HCT116 (cell line): ENCODE measurements around the gene ABI3. TPM values are rescaled to one million over a fixed set of nuclear protein-coding genes. Genes with fewer than 3 reads are reported as not detected.

Experiments used
- ATAC-seq: fragments of 200-7000 bp; cut with Tn5 transposase; 2 replicates; pipeline ENCODE4 v1.9.1; 2020; ENCODE audit warnings: mild to moderate bottlenecking, moderate library complexity
- BruUV-seq: library from RNA; stranded (reverse); fragments of 400-500 nt; replicated peaks from 2 replicates; lab custom pipeline; 2021; lab: Mats Ljungman, UMichigan
- CTCF ChIA-PET: fragments of 300-600 bp; sonication (Branson Sonifier 250); formaldehyde crosslinking; loops from one replicate; lab custom pipeline; 2021; ENCODE audit warnings: antibody characterized with exemption; lab: Charles Lee
- POLR2A ChIA-PET: fragments of 300-600, 350-600 bp; sonication (Branson Sonifier 250); formaldehyde crosslinking; loops from one replicate; lab custom pipeline; 2021; ENCODE audit warnings: antibody characterized with exemption; lab: Charles Lee
- RAD21 ChIA-PET, 2 experiments: fragments of 300-600 bp; sonication (Branson Sonifier 250); formaldehyde crosslinking; loops; one replicate each; lab custom pipeline; 2023; ENCODE audit warnings: low total read pairs in 2 of 2; ENCODE audit not compliant: uncharacterized antibody in 2 of 2, unreplicated experiment in 2 of 2, low non-redundant PET in 1 of 2; lab: Charles Lee
- DNase-seq: peaks from one replicate; pipeline ENCODE4 v3.0.0-alpha.2; 2010; ENCODE audit warnings: low read depth, low spot score
- H2AFZ ChIP-seq: fragments of 200-600 bp; shearing (Covaris generic), sonication (generic); 2 replicates; pipeline ENCODE4 v1.6.1; 2017; ENCODE audit warnings: low read depth, mixed run types, mixed read lengths, antibody characterized with exemption, low read length; ENCODE audit not compliant: poor library complexity, severe bottlenecking
- H3K27ac ChIP-seq: 2 replicates; pipeline ENCODE4 v1.5.1; 2012; ENCODE audit warnings: low read depth, low read length
- H3K27me3 ChIP-seq: fragments of 200-600 bp; sonication (generic); 2 replicates; pipeline ENCODE4 v1.6.1; 2016; ENCODE audit warnings: mixed run types, low read length, mixed read lengths; ENCODE audit not compliant: insufficient read depth
- H3K36me3 ChIP-seq, 2 experiments: fragments of 200-500 bp in 1 of 2; fragments of 200-600 bp in 1 of 2; sonication (Bioruptor generic) in 1 of 2; sonication (generic) in 1 of 2; 2 replicates each; pipeline versions ENCODE4 v1.5.1 to v1.6.1; 2014 to 2016; ENCODE audit warnings: low read length in 2 of 2, inconsistent platforms in 1 of 2, mixed read lengths in 1 of 2, mixed run types in 1 of 2; ENCODE audit not compliant: insufficient read depth in 2 of 2, control insufficient read depth in 1 of 2
- H3K4me1 ChIP-seq, 2 experiments: fragments of 200-600 bp in 1 of 2; sonication (generic) in 1 of 2; 2 replicates each; pipeline versions ENCODE4 v1.5.1 to v1.6.1; 2012 to 2017; ENCODE audit warnings: low read length in 2 of 2, inconsistent platforms in 1 of 2, mild to moderate bottlenecking in 1 of 2, mixed read lengths in 1 of 2, mixed run types in 1 of 2, moderate library complexity in 1 of 2; ENCODE audit not compliant: insufficient read depth in 2 of 2, control insufficient read depth in 1 of 2
- H3K4me2 ChIP-seq: fragments of 200-600 bp; sonication (generic); 2 replicates; pipeline ENCODE4 v1.6.1; 2017; ENCODE audit warnings: mixed run types, low read length, mixed read lengths
- H3K4me3 ChIP-seq, 2 experiments: fragments of 200-600 bp in 1 of 2; sonication (generic) in 1 of 2; replicated peaks in 1 of 2; 2 replicates each; pipeline ENCODE4 v1.5.1; 2011 to 2016; ENCODE audit warnings: low read length in 2 of 2, control low read depth in 1 of 2, low read depth in 1 of 2, mild to moderate bottlenecking in 1 of 2, mixed read lengths in 1 of 2, mixed run types in 1 of 2
- H3K79me2 ChIP-seq: fragments of 200-600 bp; sonication (generic); 2 replicates; pipeline ENCODE4 v1.6.1; 2017; ENCODE audit warnings: mild to moderate bottlenecking, mixed run types, low read length, moderate library complexity, mixed read lengths; ENCODE audit not compliant: insufficient read depth
- H3K9ac ChIP-seq: fragments of 200-600 bp; sonication (generic); 2 replicates; pipeline ENCODE4 v1.6.1; 2016; ENCODE audit warnings: low read length, mixed read lengths
- H3K9me2 ChIP-seq: fragments of 200-600 bp; sonication (generic), shearing (Covaris generic); 2 replicates; pipeline ENCODE4 v1.6.1; 2017; ENCODE audit warnings: mixed run types, mild to moderate bottlenecking, moderate library complexity; ENCODE audit not compliant: insufficient read depth
- H3K9me3 ChIP-seq, 2 experiments: fragments of 200-500 bp in 1 of 2; fragments of 200-600 bp in 1 of 2; sonication (Bioruptor generic) in 1 of 2; sonication (generic) in 1 of 2; 2 replicates each; pipeline ENCODE4 v1.6.1; 2014 to 2017; ENCODE audit warnings: low read length in 2 of 2, mixed read lengths in 2 of 2, inconsistent platforms in 1 of 2, low read depth in 1 of 2, mild to moderate bottlenecking in 1 of 2, mixed run types in 1 of 2, moderate library complexity in 1 of 2; ENCODE audit not compliant: control insufficient read depth in 1 of 2, insufficient read depth in 1 of 2
- H4K20me1 ChIP-seq: fragments of 200-600 bp; sonication (generic), shearing (Covaris generic); 2 replicates; pipeline ENCODE4 v1.6.1; 2017; ENCODE audit warnings: mixed run types, mild to moderate bottlenecking, moderate library complexity; ENCODE audit not compliant: insufficient read depth
- EZH2 ChIP-seq: fragments of 200-600 bp; sonication (generic); IDR thresholded peaks from 2 replicates; pipeline ENCODE4 v1.6.1; 2017; ENCODE audit warnings: antibody characterized with exemption, mixed run types
- JUND ChIP-seq: IDR thresholded peaks from 2 replicates; pipeline ENCODE4 v1.6.1; 2012
- POLR2AphosphoS5 ChIP-seq: IDR thresholded peaks from 2 replicates; pipeline ENCODE4 v1.6.1; 2011; ENCODE audit warnings: mild to moderate bottlenecking, low read depth, low read length, moderate library complexity
- RAD21 ChIP-seq: IDR thresholded peaks from 2 replicates; pipeline ENCODE4 v1.6.1; 2012; ENCODE audit warnings: low read depth, mild to moderate bottlenecking
- SIN3A ChIP-seq: IDR thresholded peaks from 2 replicates; pipeline ENCODE4 v1.6.1; 2012; ENCODE audit warnings: low read depth
- SP1 ChIP-seq: IDR thresholded peaks from 2 replicates; pipeline ENCODE4 v1.6.1; 2012; ENCODE audit warnings: low read depth
- TCF7L2 ChIP-seq: IDR thresholded peaks from 2 replicates; pipeline ENCODE4 v1.7.0; 2011; ENCODE audit warnings: borderline replicate concordance, inconsistent platforms; ENCODE audit not compliant: insufficient read depth, insufficient read length; ENCODE audit errors: extremely low read depth
- YY1 ChIP-seq: IDR thresholded peaks from 2 replicates; pipeline ENCODE4 v1.6.1; 2011; ENCODE audit warnings: low read length, low read depth, moderate library complexity, mild to moderate bottlenecking; ENCODE audit not compliant: insufficient replicate concordance; ENCODE audit errors: extremely low read depth
- ZFX ChIP-seq: fragments of 450-650 bp; IDR thresholded peaks from 2 replicates; pipeline ENCODE4 v1.6.1; 2017
- intact Hi-C: fragments of 100-400 bp; cut with micrococcal nuclease; formaldehyde crosslinking; loops from 2 replicates; pipeline ENCODE4 v1.10.0; 2022
- total RNA-seq: library from RNA; stranded (reverse); gene quantifications from one replicate; pipeline ENCODE4 v1.2.1, GENCODE V29; 2021; ENCODE audit not compliant: unreplicated experiment
- TF ChIP-seq, protein P1 (sequence below): IDR thresholded peaks from 2 replicates; pipeline ENCODE4 v1.6.1; 2012
- TF ChIP-seq, protein P2 (sequence below), 3 experiments: fragments of 200-600 bp in 1 of 3; sonication (generic) in 1 of 3; IDR thresholded peaks in 2 of 3; conservative IDR thresholded peaks in 1 of 3; 2 replicates each; pipeline ENCODE4 v1.5.1; 2012 to 2017; ENCODE audit warnings: low read depth in 2 of 3, low read length in 2 of 3, antibody characterized with exemption in 1 of 3, borderline replicate concordance in 1 of 3, control low read depth in 1 of 3, mild to moderate bottlenecking in 1 of 3, mixed read lengths in 1 of 3, mixed run types in 1 of 3, moderate library complexity in 1 of 3; ENCODE audit not compliant: insufficient read depth in 1 of 3
- TF ChIP-seq, protein P3 (sequence below): IDR thresholded peaks from 2 replicates; pipeline ENCODE4 v1.6.1; 2012; ENCODE audit warnings: low read depth
- TF ChIP-seq, protein P4 (sequence below): IDR thresholded peaks from 2 replicates; pipeline ENCODE4 v1.6.1; 2011; ENCODE audit warnings: mild to moderate bottlenecking, low read length, moderate library complexity; ENCODE audit not compliant: insufficient replicate concordance; ENCODE audit errors: extremely low read depth

ABI3 gene
- total RNA-seq, 1 experiment from 2014 or later: 0.12 TPM

DNA sequence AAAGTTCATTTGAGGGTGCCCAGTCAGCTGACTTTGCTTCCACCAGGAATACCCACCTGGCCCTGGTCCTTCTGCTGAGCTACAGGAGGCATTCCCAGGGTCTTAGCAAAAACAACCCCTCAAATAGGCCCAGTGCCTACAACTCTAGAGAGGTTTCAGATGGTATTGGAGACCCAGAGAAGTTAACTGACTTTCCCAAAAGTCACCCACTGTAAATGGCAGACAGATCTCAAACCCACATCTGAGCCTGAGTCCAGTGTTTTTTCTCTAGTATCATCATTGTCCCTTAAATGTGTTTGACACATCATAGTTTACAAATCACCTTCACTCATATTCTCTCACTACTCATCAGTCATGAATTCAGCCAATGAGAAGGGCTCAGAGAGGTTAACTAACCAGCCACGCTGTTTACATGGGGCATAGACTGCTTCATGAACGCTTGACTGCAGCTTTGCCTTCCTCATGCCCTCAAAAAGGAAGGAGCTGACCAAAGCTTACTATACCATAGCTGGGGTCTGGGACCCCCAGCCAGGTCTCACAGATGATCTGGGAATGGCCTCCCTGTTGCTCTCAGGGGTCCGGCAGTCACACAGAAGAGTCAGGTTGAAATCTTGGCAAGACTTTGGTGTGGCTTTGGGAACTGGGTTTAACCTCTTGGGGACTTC, 16.4 kb downstream of the ABI3 start:
- CTCF ChIA-PET: interaction anchor here (0.9 to 4.2 kb wide), 9 partner anchors 10 to 422 kb away, joined by 3 to 25 read pairs (median 5); no protein-coding TSS in a partner anchor
- H3K4me3 ChIP-seq: no peak overlapping the region
- intact Hi-C loops: loop anchor here (1.0 to 10.0 kb wide), 6 partner anchors 35 to 422 kb away; no protein-coding TSS in a partner anchor

More for the DNA sequence above, 16.4 kb downstream of the ABI3 start:
- Histone ChIP-seq H3K9me2 (no peaks in the 10 kb centered on the region), H3K27me3 (no peaks in the 10 kb centered on the region), H3K36me3 (no peaks in the 10 kb centered on the region), H3K79me2 (no peaks in the 10 kb centered on the region), H3K9ac (no peak overlapping the region), H3K27ac (no peak overlapping the region), H4K20me1 (no peaks in the 10 kb centered on the region), H3K4me1 (peaks cover 2 to 39% of the 10 kb centered on the region in 2 experiments; a peak in 3 of 4 replicates), H2AFZ (no peak overlapping the region)
- ATAC-seq (no peak), DNase-seq (no peak)
- no TSS peak for BruUV-seq
- POLR2A ChIA-PET: interaction anchor here (1.7 kb wide), 1 partner anchor 191 kb away, joined by 4 read pairs; no protein-coding TSS in a partner anchor
- TF ChIP-seq POLR2AphosphoS5 (no peak; the same call in 1 of the 2 replicates), SP1 (no peak), EZH2 (no peak), RAD21 (no peak), SIN3A (no peak), YY1 (no peak), ZFX (no peak), JUND (no peak), TCF7L2 (no peak)
- TF ChIP-seq, protein P1, sequence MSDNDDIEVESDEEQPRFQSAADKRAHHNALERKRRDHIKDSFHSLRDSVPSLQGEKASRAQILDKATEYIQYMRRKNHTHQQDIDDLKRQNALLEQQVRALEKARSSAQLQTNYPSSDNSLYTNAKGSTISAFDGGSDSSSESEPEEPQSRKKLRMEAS: no peak
- TF ChIP-seq, protein P2, sequence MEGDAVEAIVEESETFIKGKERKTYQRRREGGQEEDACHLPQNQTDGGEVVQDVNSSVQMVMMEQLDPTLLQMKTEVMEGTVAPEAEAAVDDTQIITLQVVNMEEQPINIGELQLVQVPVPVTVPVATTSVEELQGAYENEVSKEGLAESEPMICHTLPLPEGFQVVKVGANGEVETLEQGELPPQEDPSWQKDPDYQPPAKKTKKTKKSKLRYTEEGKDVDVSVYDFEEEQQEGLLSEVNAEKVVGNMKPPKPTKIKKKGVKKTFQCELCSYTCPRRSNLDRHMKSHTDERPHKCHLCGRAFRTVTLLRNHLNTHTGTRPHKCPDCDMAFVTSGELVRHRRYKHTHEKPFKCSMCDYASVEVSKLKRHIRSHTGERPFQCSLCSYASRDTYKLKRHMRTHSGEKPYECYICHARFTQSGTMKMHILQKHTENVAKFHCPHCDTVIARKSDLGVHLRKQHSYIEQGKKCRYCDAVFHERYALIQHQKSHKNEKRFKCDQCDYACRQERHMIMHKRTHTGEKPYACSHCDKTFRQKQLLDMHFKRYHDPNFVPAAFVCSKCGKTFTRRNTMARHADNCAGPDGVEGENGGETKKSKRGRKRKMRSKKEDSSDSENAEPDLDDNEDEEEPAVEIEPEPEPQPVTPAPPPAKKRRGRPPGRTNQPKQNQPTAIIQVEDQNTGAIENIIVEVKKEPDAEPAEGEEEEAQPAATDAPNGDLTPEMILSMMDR (IDR thresholded peaks at IDR 0.05 in 2 of 3, conservative IDR thresholded peaks at IDR 0.05 in 1 of 3; ENCODE audit: borderline replicate concordance in 1 of 3, insufficient read depth in 1 of 3, low read depth in 2 of 3, low read length in 2 of 3): no peak
- TF ChIP-seq, protein P3, sequence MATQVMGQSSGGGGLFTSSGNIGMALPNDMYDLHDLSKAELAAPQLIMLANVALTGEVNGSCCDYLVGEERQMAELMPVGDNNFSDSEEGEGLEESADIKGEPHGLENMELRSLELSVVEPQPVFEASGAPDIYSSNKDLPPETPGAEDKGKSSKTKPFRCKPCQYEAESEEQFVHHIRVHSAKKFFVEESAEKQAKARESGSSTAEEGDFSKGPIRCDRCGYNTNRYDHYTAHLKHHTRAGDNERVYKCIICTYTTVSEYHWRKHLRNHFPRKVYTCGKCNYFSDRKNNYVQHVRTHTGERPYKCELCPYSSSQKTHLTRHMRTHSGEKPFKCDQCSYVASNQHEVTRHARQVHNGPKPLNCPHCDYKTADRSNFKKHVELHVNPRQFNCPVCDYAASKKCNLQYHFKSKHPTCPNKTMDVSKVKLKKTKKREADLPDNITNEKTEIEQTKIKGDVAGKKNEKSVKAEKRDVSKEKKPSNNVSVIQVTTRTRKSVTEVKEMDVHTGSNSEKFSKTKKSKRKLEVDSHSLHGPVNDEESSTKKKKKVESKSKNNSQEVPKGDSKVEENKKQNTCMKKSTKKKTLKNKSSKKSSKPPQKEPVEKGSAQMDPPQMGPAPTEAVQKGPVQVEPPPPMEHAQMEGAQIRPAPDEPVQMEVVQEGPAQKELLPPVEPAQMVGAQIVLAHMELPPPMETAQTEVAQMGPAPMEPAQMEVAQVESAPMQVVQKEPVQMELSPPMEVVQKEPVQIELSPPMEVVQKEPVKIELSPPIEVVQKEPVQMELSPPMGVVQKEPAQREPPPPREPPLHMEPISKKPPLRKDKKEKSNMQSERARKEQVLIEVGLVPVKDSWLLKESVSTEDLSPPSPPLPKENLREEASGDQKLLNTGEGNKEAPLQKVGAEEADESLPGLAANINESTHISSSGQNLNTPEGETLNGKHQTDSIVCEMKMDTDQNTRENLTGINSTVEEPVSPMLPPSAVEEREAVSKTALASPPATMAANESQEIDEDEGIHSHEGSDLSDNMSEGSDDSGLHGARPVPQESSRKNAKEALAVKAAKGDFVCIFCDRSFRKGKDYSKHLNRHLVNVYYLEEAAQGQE: no peak
- TF ChIP-seq, protein P4, sequence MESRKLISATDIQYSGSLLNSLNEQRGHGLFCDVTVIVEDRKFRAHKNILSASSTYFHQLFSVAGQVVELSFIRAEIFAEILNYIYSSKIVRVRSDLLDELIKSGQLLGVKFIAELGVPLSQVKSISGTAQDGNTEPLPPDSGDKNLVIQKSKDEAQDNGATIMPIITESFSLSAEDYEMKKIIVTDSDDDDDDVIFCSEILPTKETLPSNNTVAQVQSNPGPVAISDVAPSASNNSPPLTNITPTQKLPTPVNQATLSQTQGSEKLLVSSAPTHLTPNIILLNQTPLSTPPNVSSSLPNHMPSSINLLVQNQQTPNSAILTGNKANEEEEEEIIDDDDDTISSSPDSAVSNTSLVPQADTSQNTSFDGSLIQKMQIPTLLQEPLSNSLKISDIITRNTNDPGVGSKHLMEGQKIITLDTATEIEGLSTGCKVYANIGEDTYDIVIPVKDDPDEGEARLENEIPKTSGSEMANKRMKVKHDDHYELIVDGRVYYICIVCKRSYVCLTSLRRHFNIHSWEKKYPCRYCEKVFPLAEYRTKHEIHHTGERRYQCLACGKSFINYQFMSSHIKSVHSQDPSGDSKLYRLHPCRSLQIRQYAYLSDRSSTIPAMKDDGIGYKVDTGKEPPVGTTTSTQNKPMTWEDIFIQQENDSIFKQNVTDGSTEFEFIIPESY: no peak
- TF ChIP-seq, all 23 proteins: peak for 0
- no peak overlapping the region for H3K4me2 ChIP-seq
- RAD21 ChIA-PET: interaction anchor here in 1 of 2 experiments (0.6 kb wide), 1 partner anchor 61 kb away, joined by 9 read pairs; no protein-coding TSS in a partner anchor
- H3K9me3 ChIP-seq: no peaks in the 10 kb centered on the region
